GM12873 (cell line): Measurements from ENCODE around the gene RSPH1.

Experiments used
- CTCF ChIP-seq: IDR thresholded peaks from 2 replicates; pipeline ENCODE4 v1.5.1; 2012; ENCODE audit warnings: low read depth, mild to moderate bottlenecking, moderate library complexity, low read length, control low read depth; ENCODE audit not compliant: insufficient read depth; ENCODE audit errors: missing control alignments

The RSPH1 gene

GRCh38 chr21:42513151-42513984 lies 17.3 kb upstream of the RSPH1 start, which contains the start of gene SLC37A1:
SLC37A1 (plus strand) TSS chr21:42513852; CDS start chr21:42518455, 4,603 bp downstream.
- TF ChIP-seq CTCF, result peak; percentile 11

- TF ChIP-seq CTCF, result no peak
Measured at GRCh38 chr21:42512346-42513034, 16.5 kb upstream of the RSPH1 start.

GRCh38 chr21:42509244-42509643 lies 13.2 kb upstream of the RSPH1 start:
- TF ChIP-seq CTCF, result no peak

- TF ChIP-seq CTCF, result no peak
Measured at GRCh38 chr21:42508371-42508770, 12.3 kb upstream of the RSPH1 start.

- TF ChIP-seq CTCF, result no peak
Measured at GRCh38 chr21:42507418-42507817, 11.4 kb upstream of the RSPH1 start.

- no peak for TF ChIP-seq CTCF
Measured at GRCh38 chr21:42505090-42505726, 9.2 kb upstream of the RSPH1 start.

GRCh38 chr21:42503711-42504110 lies 7.7 kb upstream of the RSPH1 start:
- no peak for TF ChIP-seq CTCF
